GM21576 (cell line): ENCODE data around the gene PNPLA8.
A peak's percentile ranks its signal among the peaks of the same experiment; 100 is the strongest.
"Not testable (repeated sequence)": the region's sequence is repeated elsewhere in the genome, so short reads cannot be mapped to it uniquely, and the experiment has no call there.

ENCODE experiments used
- ATAC-seq: cut with Tn5 transposase; IDR thresholded peaks from one replicate; pipeline ENCODE4 v1.9.1; 2021; ENCODE audit warnings: mild to moderate bottlenecking, moderate library complexity; ENCODE audit not compliant: unreplicated experiment

Gene PNPLA8

GRCh38 chr7:108525985-108526767 lies at the start of gene PNPLA8:
Gene PNPLA8, minus strand, starts transcription at chr7:108526135. Its CDS starts 10,644 bp downstream, at chr7:108515491.
- ATAC-seq, result peak; percentile 93

- ATAC-seq, result no peak
These were observed 49.2 kb upstream of the PNPLA8 start for GRCh38 chr7:108575156-108575555.

- ATAC-seq, result no peak
These were observed 46.5 kb upstream of the PNPLA8 start for GRCh38 chr7:108572480-108572879.

- ATAC-seq, result peak; percentile 25
These were observed 44.3 kb upstream of the PNPLA8 start for GRCh38 chr7:108570146-108570755.

- ATAC-seq, result peak; percentile 95
These were observed 43.6 kb upstream of the PNPLA8 start, which contains the start of the genes DNAJB9 and THAP5 for GRCh38 chr7:108569381-108570145. Gene DNAJB9, plus strand, starts transcription at chr7:108569874. Its CDS starts 1,853 bp downstream, at chr7:108571727. Gene THAP5, minus strand, starts transcription at chr7:108569706. Its CDS starts 137 bp downstream, at chr7:108569569.

GRCh38 chr7:108568801-108569380 lies 43.0 kb upstream of the PNPLA8 start:
- ATAC-seq, result no peak

- ATAC-seq, result no peak
These were observed 40.1 kb upstream of the PNPLA8 start for GRCh38 chr7:108565987-108566386.

- ATAC-seq, result no peak
These were observed 35.2 kb upstream of the PNPLA8 start for GRCh38 chr7:108561047-108561619.

- ATAC-seq, result no peak
These were observed 33.3 kb upstream of the PNPLA8 start for GRCh38 chr7:108559253-108559652.

- ATAC-seq, result no peak
These were observed 31.7 kb upstream of the PNPLA8 start for GRCh38 chr7:108557617-108558016.

- no peak for ATAC-seq
These were observed 31.3 kb upstream of the PNPLA8 start for GRCh38 chr7:108557191-108557590.

GRCh38 chr7:108556665-108557064 lies 30.7 kb upstream of the PNPLA8 start:
- ATAC-seq, result not testable (repeated sequence)

- ATAC-seq, result not testable (repeated sequence)
These were observed 22.4 kb upstream of the PNPLA8 start for GRCh38 chr7:108548141-108548896.

GRCh38 chr7:108541478-108541877 lies 15.5 kb upstream of the PNPLA8 start:
- ATAC-seq, result no peak

GRCh38 chr7:108538685-108539084 lies 12.8 kb upstream of the PNPLA8 start:
- not testable (repeated sequence) for ATAC-seq

- ATAC-seq, result not testable (repeated sequence)
These were observed 12.3 kb upstream of the PNPLA8 start for GRCh38 chr7:108538236-108538635.

- no peak for ATAC-seq
These were observed 11.3 kb upstream of the PNPLA8 start for GRCh38 chr7:108537229-108537628.

GRCh38 chr7:108535744-108536143 lies 9.8 kb upstream of the PNPLA8 start:
- ATAC-seq, result no peak

- no peak for ATAC-seq
These were observed 9.3 kb upstream of the PNPLA8 start for GRCh38 chr7:108535257-108535656.

GRCh38 chr7:108533712-108534111 lies 7.8 kb upstream of the PNPLA8 start:
- no peak for ATAC-seq
